ENCODE data around the gene LANCL3. TPM values are rescaled to one million over a fixed set of nuclear protein-coding genes. Genes with fewer than 3 reads are reported as not detected.

The LANCL3 gene
- total RNA-seq, 2 experiments from 2014 or later, result 0.18 to 0.23 TPM

- POLR2A ChIA-PET, result no interaction called here
- no peaks in the 10 kb centered on the region for H3K4me1 Mint-ChIP-seq
- no peaks in the 10 kb centered on the region for H3K27me3 Mint-ChIP-seq
- H3K36me3 Mint-ChIP-seq (ENCODE audit: low read depth), result no peaks in the 10 kb centered on the region
- no peak for DNase-seq
- no peak overlapping the region for H3K27ac Mint-ChIP-seq
- CTCF ChIA-PET, result no interaction called here
- H3K9me3 Mint-ChIP-seq, result no peaks in the 10 kb centered on the region
- no peak overlapping the region for H3K4me3 Mint-ChIP-seq
These were observed 130.1 kb downstream of the LANCL3 start for GRCh38 chrX:37701588-37701987.

- ChIA-PET POLR2A (no interaction called here), CTCF (interaction anchor here (0.6 kb wide), 1 partner anchor 264 kb away, joined by 4 read pairs; no protein-coding TSS in a partner anchor)
- Mint-ChIP-seq H3K4me1 (no peaks in the 10 kb centered on the region), H3K4me3 (no peak overlapping the region), H3K27ac (no peak overlapping the region), H3K27me3 (no peaks in the 10 kb centered on the region), H3K36me3 (ENCODE audit: low read depth) (no peaks in the 10 kb centered on the region), H3K9me3 (no peaks in the 10 kb centered on the region)
- no peak for DNase-seq
These were observed 140.5 kb downstream of the LANCL3 start for GRCh38 chrX:37711991-37712390.

- DNase-seq, result no peak
- Mint-ChIP-seq H3K4me3 (no peak overlapping the region), H3K27ac (no peak overlapping the region), H3K27me3 (no peaks in the 10 kb centered on the region), H3K9me3 (no peaks in the 10 kb centered on the region), H3K36me3 (ENCODE audit: low read depth) (no peaks in the 10 kb centered on the region), H3K4me1 (no peaks in the 10 kb centered on the region)
- ChIA-PET CTCF (interaction anchor here (0.6 kb wide), 1 partner anchor 264 kb away, joined by 4 read pairs; no protein-coding TSS in a partner anchor), POLR2A (no interaction called here)
These were observed 141.0 kb downstream of the LANCL3 start for GRCh38 chrX:37712458-37712857.

GRCh38 chrX:37714479-37714878 is 143.0 kb downstream of the LANCL3 start:
- no peaks in the 10 kb centered on the region for H3K27me3 Mint-ChIP-seq
- no peaks in the 10 kb centered on the region for H3K4me1 Mint-ChIP-seq
- POLR2A ChIA-PET, result no interaction called here
- H3K36me3 Mint-ChIP-seq (ENCODE audit: low read depth), result no peaks in the 10 kb centered on the region
- CTCF ChIA-PET, result no interaction called here
- H3K9me3 Mint-ChIP-seq, result peaks cover 7% of the 10 kb centered on the region
- H3K27ac Mint-ChIP-seq, result no peak overlapping the region
- no peak for DNase-seq
- H3K4me3 Mint-ChIP-seq, result no peak overlapping the region

GRCh38 chrX:37716602-37717001 is 145.1 kb downstream of the LANCL3 start:
- Mint-ChIP-seq H3K27me3 (no peaks in the 10 kb centered on the region), H3K9me3 (peaks cover 7% of the 10 kb centered on the region), H3K4me3 (no peak overlapping the region), H3K36me3 (ENCODE audit: low read depth) (no peaks in the 10 kb centered on the region), H3K4me1 (no peaks in the 10 kb centered on the region), H3K27ac (no peak overlapping the region)
- ChIA-PET POLR2A (no interaction called here), CTCF (no interaction called here)
- DNase-seq, result no peak

- no peak overlapping the region for H3K27ac Mint-ChIP-seq
- no peak overlapping the region for H3K4me3 Mint-ChIP-seq
- ChIA-PET CTCF (no interaction called here), POLR2A (no interaction called here)
- DNase-seq, result no peak
- peaks cover 7% of the 10 kb centered on the region for H3K9me3 Mint-ChIP-seq
- H3K36me3 Mint-ChIP-seq (ENCODE audit: low read depth), result no peaks in the 10 kb centered on the region
- no peaks in the 10 kb centered on the region for H3K4me1 Mint-ChIP-seq
- H3K27me3 Mint-ChIP-seq, result peaks cover 1% of the 10 kb centered on the region
These were observed 146.2 kb downstream of the LANCL3 start for GRCh38 chrX:37717708-37718107.

- Mint-ChIP-seq H3K4me1 (no peaks in the 10 kb centered on the region), H3K9me3 (peaks cover 7% of the 10 kb centered on the region), H3K36me3 (ENCODE audit: low read depth) (no peaks in the 10 kb centered on the region), H3K4me3 (no peak overlapping the region), H3K27me3 (peaks cover 1% of the 10 kb centered on the region), H3K27ac (no peak overlapping the region)
- no peak for DNase-seq
- CTCF ChIA-PET, result no interaction called here
- POLR2A ChIA-PET, result no interaction called here
These were observed 151.1 kb downstream of the LANCL3 start for GRCh38 chrX:37722595-37722994.

- no peak overlapping the region for H3K4me3 Mint-ChIP-seq
- no peaks in the 10 kb centered on the region for H3K36me3 Mint-ChIP-seq (ENCODE audit: low read depth)
- ChIA-PET CTCF (no interaction called here), POLR2A (no interaction called here)
- H3K27ac Mint-ChIP-seq, result no peak overlapping the region
- DNase-seq, result no peak
- H3K4me1 Mint-ChIP-seq, result no peaks in the 10 kb centered on the region
- no peaks in the 10 kb centered on the region for H3K9me3 Mint-ChIP-seq
- H3K27me3 Mint-ChIP-seq, result peaks cover 1% of the 10 kb centered on the region
These were observed 154.9 kb downstream of the LANCL3 start for GRCh38 chrX:37726346-37726745.

Other genes with a start within 250 kb of the LANCL3 start
- gene PRRG1, start 222.3 kb upstream of the LANCL3 start, total RNA-seq, result not detected
- gene XK, start 114.1 kb downstream of the LANCL3 start, total RNA-seq, result not detected
- not detected for gene CYBB, start 208.4 kb downstream of the LANCL3 start, total RNA-seq

All from activated CD4-positive, alpha-beta memory T cell treated with anti-CD3 and anti-CD28 coated beads, Interleukin-2, amount 10 ng/mL, durations not matched to agents 7 days and 5 days (primary cell).